ENCODE data around the gene ZCCHC4. TPM values are rescaled to one million over a fixed set of nuclear protein-coding genes. Genes with fewer than 3 reads are reported as not detected.

Gene ZCCHC4
- polyA plus RNA-seq, 1 donor, result 12.2 TPM

- H3K9me3 ChIP-seq (ENCODE audit: control insufficient read depth, low read depth, low read length), result no peaks in the 10 kb centered on the region
- peak; percentile 94 to 96 for DNase-seq
- H3K36me3 ChIP-seq (ENCODE audit: control insufficient read depth, insufficient read depth, low read length), result peaks cover 9% of the 10 kb centered on the region
- H3K4me3 ChIP-seq (ENCODE audit: low read length), result peak within 1 kb of the TSS; percentile 98
- peaks cover 15% of the 10 kb centered on the region for H3K4me1 ChIP-seq (ENCODE audit: control insufficient read depth, insufficient read depth, low read length)
- no peaks in the 10 kb centered on the region for H3K27me3 ChIP-seq (ENCODE audit: control insufficient read depth, insufficient read depth, low read length)
- WGBS (ENCODE audit: insufficient coverage, low lambda C conversion rate), result no CpG with 5 or more reads among the region's 74 CpGs
- peak within 1 kb of the TSS; percentile 58 for H3K27ac ChIP-seq (ENCODE audit: low read length)
These were observed 64.4 kb downstream of the ZCCHC4 start, which contains the start of gene ANAPC4 for GRCh38 chr4:25376754-25377571. TSS of gene ANAPC4 (plus strand) at chr4:25377263. CDS start at chr4:25377428, 165 bp downstream.

GRCh38 chr4:25377572-25378436 lies 65.2 kb downstream of the ZCCHC4 start:
- H3K4me1 ChIP-seq (ENCODE audit: control insufficient read depth, insufficient read depth, low read length), result peaks cover 12% of the 10 kb centered on the region
- WGBS (ENCODE audit: insufficient coverage, low lambda C conversion rate), result 100% methylated on average over 1 of the region's 18 CpGs
- H3K36me3 ChIP-seq (ENCODE audit: control insufficient read depth, insufficient read depth, low read length), result peaks cover 14% of the 10 kb centered on the region
- peak in 1 of 2 donors; percentile 31 for DNase-seq
- no peaks in the 10 kb centered on the region for H3K27me3 ChIP-seq (ENCODE audit: control insufficient read depth, insufficient read depth, low read length)
- peak overlapping the region; percentile 98 for H3K4me3 ChIP-seq (ENCODE audit: low read length)
- peak overlapping the region; percentile 58 for H3K27ac ChIP-seq (ENCODE audit: low read length)
- H3K9me3 ChIP-seq (ENCODE audit: control insufficient read depth, low read depth, low read length), result no peaks in the 10 kb centered on the region

- no peak overlapping the region for H3K27ac ChIP-seq (ENCODE audit: low read length)
- peaks cover 15% of the 10 kb centered on the region for H3K36me3 ChIP-seq (ENCODE audit: control insufficient read depth, insufficient read depth, low read length)
- no peak overlapping the region for H3K4me3 ChIP-seq (ENCODE audit: low read length)
- no CpG with 5 or more reads among the region's 6 CpGs for WGBS (ENCODE audit: insufficient coverage, low lambda C conversion rate)
- H3K27me3 ChIP-seq (ENCODE audit: control insufficient read depth, insufficient read depth, low read length), result no peaks in the 10 kb centered on the region
- H3K4me1 ChIP-seq (ENCODE audit: control insufficient read depth, insufficient read depth, low read length), result peaks cover 9% of the 10 kb centered on the region
- no peaks in the 10 kb centered on the region for H3K9me3 ChIP-seq (ENCODE audit: control insufficient read depth, low read depth, low read length)
- DNase-seq, result no peak
These were observed 65.8 kb downstream of the ZCCHC4 start for GRCh38 chr4:25378437-25378743.

GRCh38 chr4:25379591-25379990 lies 67.0 kb downstream of the ZCCHC4 start:
- no peak overlapping the region for H3K27ac ChIP-seq (ENCODE audit: low read length)
- WGBS (ENCODE audit: insufficient coverage, low lambda C conversion rate), result 100% methylated on average over 1 of the region's 2 CpGs

GRCh38 chr4:25383647-25384046 lies 71.1 kb downstream of the ZCCHC4 start:
- no peak for DNase-seq
- Histone ChIP-seq H3K4me1 (ENCODE audit: control insufficient read depth, insufficient read depth, low read length) (no peaks in the 10 kb centered on the region), H3K27me3 (ENCODE audit: control insufficient read depth, insufficient read depth, low read length) (no peaks in the 10 kb centered on the region), H3K27ac (ENCODE audit: low read length) (no peak overlapping the region), H3K36me3 (ENCODE audit: control insufficient read depth, insufficient read depth, low read length) (peaks cover 36% of the 10 kb centered on the region), H3K4me3 (ENCODE audit: low read length) (no peak overlapping the region), H3K9me3 (ENCODE audit: control insufficient read depth, low read depth, low read length) (no peaks in the 10 kb centered on the region)
- no CpG with 5 or more reads among the region's 2 CpGs for WGBS (ENCODE audit: insufficient coverage, low lambda C conversion rate)

More at GRCh38 chr4:25379591-25379990, 67.0 kb downstream of the ZCCHC4 start:
- Histone ChIP-seq H3K9me3 (ENCODE audit: control insufficient read depth, low read depth, low read length) (no peaks in the 10 kb centered on the region), H3K4me1 (ENCODE audit: control insufficient read depth, insufficient read depth, low read length) (peaks cover 1% of the 10 kb centered on the region), H3K4me3 (ENCODE audit: low read length) (no peak overlapping the region), H3K36me3 (ENCODE audit: control insufficient read depth, insufficient read depth, low read length) (peaks cover 25% of the 10 kb centered on the region), H3K27me3 (ENCODE audit: control insufficient read depth, insufficient read depth, low read length) (no peaks in the 10 kb centered on the region)
- no peak for DNase-seq

- no peaks in the 10 kb centered on the region for H3K27me3 ChIP-seq (ENCODE audit: control insufficient read depth, insufficient read depth, low read length)
- no peaks in the 10 kb centered on the region for H3K9me3 ChIP-seq (ENCODE audit: control insufficient read depth, low read depth, low read length)
- no peak overlapping the region for H3K27ac ChIP-seq (ENCODE audit: low read length)
- peaks cover 41% of the 10 kb centered on the region for H3K36me3 ChIP-seq (ENCODE audit: control insufficient read depth, insufficient read depth, low read length)
- DNase-seq, result no peak
- 93% methylated on average over 2 of the region's 2 CpGs for WGBS (ENCODE audit: insufficient coverage, low lambda C conversion rate)
- no peak overlapping the region for H3K4me3 ChIP-seq (ENCODE audit: low read length)
- no peaks in the 10 kb centered on the region for H3K4me1 ChIP-seq (ENCODE audit: control insufficient read depth, insufficient read depth, low read length)
These were observed 74.4 kb downstream of the ZCCHC4 start for GRCh38 chr4:25386926-25387325.

GRCh38 chr4:25397305-25397704 lies 84.7 kb downstream of the ZCCHC4 start:
- no peak overlapping the region for H3K4me3 ChIP-seq (ENCODE audit: low read length)
- H3K27ac ChIP-seq (ENCODE audit: low read length), result no peak overlapping the region
- H3K36me3 ChIP-seq (ENCODE audit: control insufficient read depth, insufficient read depth, low read length), result peaks cover 65% of the 10 kb centered on the region
- no peak for DNase-seq
- H3K27me3 ChIP-seq (ENCODE audit: control insufficient read depth, insufficient read depth, low read length), result no peaks in the 10 kb centered on the region
- no peaks in the 10 kb centered on the region for H3K9me3 ChIP-seq (ENCODE audit: control insufficient read depth, low read depth, low read length)
- WGBS (ENCODE audit: insufficient coverage, low lambda C conversion rate), result 100% methylated on average over 1 of the region's 3 CpGs
- no peaks in the 10 kb centered on the region for H3K4me1 ChIP-seq (ENCODE audit: control insufficient read depth, insufficient read depth, low read length)

GRCh38 chr4:25399510-25399909 lies 86.9 kb downstream of the ZCCHC4 start:
- 100% methylated on average over 1 of the region's 4 CpGs for WGBS (ENCODE audit: insufficient coverage, low lambda C conversion rate)
- no peaks in the 10 kb centered on the region for H3K27me3 ChIP-seq (ENCODE audit: control insufficient read depth, insufficient read depth, low read length)
- H3K4me3 ChIP-seq (ENCODE audit: low read length), result no peak overlapping the region
- peaks cover 59% of the 10 kb centered on the region for H3K36me3 ChIP-seq (ENCODE audit: control insufficient read depth, insufficient read depth, low read length)
- H3K9me3 ChIP-seq (ENCODE audit: control insufficient read depth, low read depth, low read length), result no peaks in the 10 kb centered on the region
- H3K4me1 ChIP-seq (ENCODE audit: control insufficient read depth, insufficient read depth, low read length), result no peaks in the 10 kb centered on the region
- no peak for DNase-seq
- H3K27ac ChIP-seq (ENCODE audit: low read length), result no peak overlapping the region

GRCh38 chr4:25401066-25401465 lies 88.5 kb downstream of the ZCCHC4 start:
- H3K27me3 ChIP-seq (ENCODE audit: control insufficient read depth, insufficient read depth, low read length), result no peaks in the 10 kb centered on the region
- peaks cover 63% of the 10 kb centered on the region for H3K36me3 ChIP-seq (ENCODE audit: control insufficient read depth, insufficient read depth, low read length)
- DNase-seq, result no peak
- H3K27ac ChIP-seq (ENCODE audit: low read length), result no peak overlapping the region
- WGBS (ENCODE audit: insufficient coverage, low lambda C conversion rate), result 89% methylated on average over 2 of the region's 3 CpGs
- no peaks in the 10 kb centered on the region for H3K9me3 ChIP-seq (ENCODE audit: control insufficient read depth, low read depth, low read length)
- H3K4me1 ChIP-seq (ENCODE audit: control insufficient read depth, insufficient read depth, low read length), result no peaks in the 10 kb centered on the region
- no peak overlapping the region for H3K4me3 ChIP-seq (ENCODE audit: low read length)

GRCh38 chr4:25402521-25402920 lies 89.9 kb downstream of the ZCCHC4 start:
- WGBS (ENCODE audit: insufficient coverage, low lambda C conversion rate), result 100% methylated on average over 1 of the region's 1 CpG
- DNase-seq, result no peak
- no peaks in the 10 kb centered on the region for H3K27me3 ChIP-seq (ENCODE audit: control insufficient read depth, insufficient read depth, low read length)
- H3K27ac ChIP-seq (ENCODE audit: low read length), result no peak overlapping the region
- no peak overlapping the region for H3K4me3 ChIP-seq (ENCODE audit: low read length)
- peaks cover 59% of the 10 kb centered on the region for H3K36me3 ChIP-seq (ENCODE audit: control insufficient read depth, insufficient read depth, low read length)
- no peaks in the 10 kb centered on the region for H3K9me3 ChIP-seq (ENCODE audit: control insufficient read depth, low read depth, low read length)
- no peaks in the 10 kb centered on the region for H3K4me1 ChIP-seq (ENCODE audit: control insufficient read depth, insufficient read depth, low read length)

All from large intestine (tissue), 3 donors.